ENCODE results near the gene CABLES2. TPM values are rescaled to one million over a fixed set of nuclear protein-coding genes. Genes with fewer than 3 reads are reported as not detected.

CABLES2 gene
- total RNA-seq, 2 donors from 2014 or later = 1.6 to 2.6 TPM

DNA sequence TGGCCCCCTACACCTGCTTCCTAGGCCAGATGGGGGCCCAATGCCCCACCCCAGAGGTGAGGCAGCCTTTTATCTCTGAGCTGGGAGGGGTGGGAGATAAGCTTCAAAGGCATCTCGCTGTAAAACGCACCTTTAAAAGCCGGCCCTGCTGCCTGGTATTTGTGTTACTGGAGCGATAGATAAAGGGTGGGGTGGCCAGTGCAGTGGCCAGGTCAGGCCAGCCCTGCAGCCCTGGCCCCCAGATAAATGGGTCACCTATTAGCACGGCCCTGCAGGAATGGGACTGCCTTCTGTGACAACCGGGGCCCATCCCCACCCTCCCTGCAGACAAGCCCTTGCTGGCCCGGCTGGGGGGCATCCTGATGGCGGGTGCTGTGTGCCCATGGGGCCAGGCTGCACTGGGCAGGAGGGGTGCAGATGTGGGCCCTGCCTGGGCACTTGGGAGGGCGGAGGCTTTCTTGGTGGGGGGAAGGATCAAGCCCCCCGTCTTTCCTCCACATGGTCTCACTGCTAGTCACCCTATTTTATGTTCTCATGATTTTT lies 23.3 kb upstream of the CABLES2 start:
- no peak for DNase-seq
- no peak overlapping the region for H3K4me3 ChIP-seq
- 20 to 54% methylated on average over 6 to 9 of the region's 10 CpGs for WGBS, 2 donors
- TF ChIP-seq, protein P1, sequence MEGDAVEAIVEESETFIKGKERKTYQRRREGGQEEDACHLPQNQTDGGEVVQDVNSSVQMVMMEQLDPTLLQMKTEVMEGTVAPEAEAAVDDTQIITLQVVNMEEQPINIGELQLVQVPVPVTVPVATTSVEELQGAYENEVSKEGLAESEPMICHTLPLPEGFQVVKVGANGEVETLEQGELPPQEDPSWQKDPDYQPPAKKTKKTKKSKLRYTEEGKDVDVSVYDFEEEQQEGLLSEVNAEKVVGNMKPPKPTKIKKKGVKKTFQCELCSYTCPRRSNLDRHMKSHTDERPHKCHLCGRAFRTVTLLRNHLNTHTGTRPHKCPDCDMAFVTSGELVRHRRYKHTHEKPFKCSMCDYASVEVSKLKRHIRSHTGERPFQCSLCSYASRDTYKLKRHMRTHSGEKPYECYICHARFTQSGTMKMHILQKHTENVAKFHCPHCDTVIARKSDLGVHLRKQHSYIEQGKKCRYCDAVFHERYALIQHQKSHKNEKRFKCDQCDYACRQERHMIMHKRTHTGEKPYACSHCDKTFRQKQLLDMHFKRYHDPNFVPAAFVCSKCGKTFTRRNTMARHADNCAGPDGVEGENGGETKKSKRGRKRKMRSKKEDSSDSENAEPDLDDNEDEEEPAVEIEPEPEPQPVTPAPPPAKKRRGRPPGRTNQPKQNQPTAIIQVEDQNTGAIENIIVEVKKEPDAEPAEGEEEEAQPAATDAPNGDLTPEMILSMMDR (IDR thresholded peaks at IDR 0.05) = no peak
- TF ChIP-seq POLR2A (IDR thresholded peaks at IDR 0.05) = no peak
- peaks cover 26% of the 10 kb centered on the region for H3K4me1 ChIP-seq
- H3K27ac ChIP-seq = no peak overlapping the region
- intact Hi-C loops (cut with DNase I) = no loop called here
- H3K27me3 ChIP-seq = no peaks in the 10 kb centered on the region
- H3K36me3 ChIP-seq (replicated peaks in 1 of 2; ENCODE audit: insufficient read depth in 1 of 2, low read depth in 2 of 2) = no peaks in the 10 kb centered on the region
- no peak for ATAC-seq
- H3K9me3 ChIP-seq = no peaks in the 10 kb centered on the region

DNA sequence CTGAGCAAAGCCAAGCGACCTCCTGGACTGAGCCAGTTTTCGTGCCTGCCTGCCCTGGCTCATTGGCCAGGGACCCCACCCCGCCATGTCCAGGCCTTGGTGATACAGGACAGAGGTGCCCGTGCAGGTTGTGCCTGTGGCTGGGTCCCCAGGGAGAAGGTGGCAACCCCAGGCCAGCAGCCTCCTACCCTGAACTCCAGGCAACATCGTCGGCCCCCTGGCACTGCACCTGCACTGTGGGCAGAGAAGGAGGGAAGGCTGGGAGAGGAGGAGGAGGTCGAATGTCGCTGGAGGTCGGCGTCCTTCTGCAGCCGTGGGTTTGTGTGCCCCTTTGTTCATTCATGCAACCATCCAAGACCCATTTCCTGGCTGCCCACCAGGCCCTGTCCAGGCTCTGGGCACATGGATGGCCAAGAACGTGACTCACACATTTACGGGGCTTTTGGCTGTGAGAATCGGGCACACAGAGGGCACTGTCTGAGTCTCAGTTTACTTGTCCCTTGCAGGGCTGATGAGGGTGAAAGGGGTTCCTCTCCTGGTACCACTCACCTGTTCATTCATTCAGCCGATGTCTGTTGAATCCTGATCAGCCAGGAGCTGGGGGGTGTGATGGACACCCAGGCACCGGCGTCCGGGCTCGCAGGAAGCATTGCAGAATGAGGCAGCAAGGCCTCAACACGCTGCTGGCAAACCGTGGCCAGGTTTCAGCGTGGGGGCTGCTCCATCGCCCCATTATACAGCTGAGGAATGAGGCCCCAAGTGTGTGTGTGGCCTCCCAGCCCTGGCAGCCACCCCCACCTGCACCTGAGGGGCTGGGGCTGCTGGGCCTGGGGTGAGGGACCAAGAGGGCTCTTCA lies 22.6 kb upstream of the CABLES2 start:
- no peaks in the 10 kb centered on the region for H3K9me3 ChIP-seq
- H3K4me3 ChIP-seq = no peak overlapping the region
- WGBS, 2 donors = 78 to 81% methylated on average over 5 to 23 of the region's 23 CpGs
- H3K27me3 ChIP-seq = no peaks in the 10 kb centered on the region
- intact Hi-C loops (cut with DNase I) = no loop called here
- H3K4me1 ChIP-seq = peaks cover 26% of the 10 kb centered on the region
- TF ChIP-seq, protein P1 (IDR thresholded peaks at IDR 0.05) = no peak
- TF ChIP-seq POLR2A (IDR thresholded peaks at IDR 0.05) = no peak
- DNase-seq (no peak), ATAC-seq (no peak)
- no peak overlapping the region for H3K27ac ChIP-seq
- H3K36me3 ChIP-seq (replicated peaks in 1 of 2; ENCODE audit: insufficient read depth in 1 of 2, low read depth in 2 of 2) = no peaks in the 10 kb centered on the region

DNA sequence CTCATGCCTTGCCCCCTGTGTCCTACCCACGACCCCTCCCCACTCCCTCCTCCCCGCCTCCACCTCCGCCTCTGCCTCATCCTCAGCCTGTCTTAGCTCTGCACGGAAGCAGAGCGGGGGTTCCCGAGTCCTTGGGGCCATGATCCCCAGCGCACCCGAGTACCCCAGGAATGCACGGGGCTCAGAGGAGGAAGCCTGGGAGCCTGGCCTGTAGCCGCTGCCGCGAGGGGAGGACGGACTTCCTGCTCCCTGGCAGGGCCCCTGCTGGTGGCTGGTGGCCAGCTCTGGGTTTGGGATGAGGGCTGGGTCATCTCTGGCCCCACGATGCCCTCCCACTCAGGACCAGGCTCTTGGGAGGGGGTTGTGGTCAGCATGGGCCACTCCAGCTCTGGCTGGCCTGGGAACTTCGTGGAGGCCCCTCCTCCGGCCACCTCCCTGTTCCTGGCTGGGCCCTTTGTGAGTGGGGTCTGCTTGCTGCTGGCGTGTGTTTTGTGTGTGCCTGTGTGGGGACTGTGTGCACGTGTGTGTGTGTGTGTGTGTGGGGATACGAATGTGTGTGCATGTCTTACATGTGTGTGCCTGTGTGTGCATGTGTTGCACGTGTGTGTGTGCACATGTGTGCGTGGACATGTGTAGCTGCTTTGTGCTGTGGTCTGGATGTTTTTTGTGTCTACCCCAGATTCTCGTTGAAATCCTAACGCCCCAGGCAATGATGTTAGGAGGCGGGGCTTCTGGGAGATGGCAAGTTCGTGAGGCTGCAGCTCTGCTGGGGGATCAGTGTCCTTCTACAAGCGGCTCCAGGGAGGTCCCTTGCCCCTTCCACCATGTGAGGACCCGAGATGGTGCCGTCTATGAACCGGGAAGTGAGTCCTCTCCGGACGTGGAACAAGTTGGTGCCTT lies 21.6 kb upstream of the CABLES2 start:
- Histone ChIP-seq H3K36me3 (replicated peaks in 1 of 2; ENCODE audit: insufficient read depth in 1 of 2, low read depth in 2 of 2) (no peaks in the 10 kb centered on the region), H3K4me3 (no peak overlapping the region), H3K27ac (peak overlapping the region; percentile 78 to 85 (median 82)), H3K27me3 (no peaks in the 10 kb centered on the region), H3K4me1 (peaks cover 26% of the 10 kb centered on the region), H3K9me3 (no peaks in the 10 kb centered on the region)
- WGBS, 2 donors = 66 to 81% methylated on average over 17 to 31 of the region's 31 CpGs
- intact Hi-C loops (cut with DNase I) = no loop called here
- ATAC-seq = no peak
- no peak for TF ChIP-seq POLR2A (IDR thresholded peaks at IDR 0.05)
- TF ChIP-seq, protein P1 (IDR thresholded peaks at IDR 0.05) = no peak
- DNase-seq = no peak

DNA sequence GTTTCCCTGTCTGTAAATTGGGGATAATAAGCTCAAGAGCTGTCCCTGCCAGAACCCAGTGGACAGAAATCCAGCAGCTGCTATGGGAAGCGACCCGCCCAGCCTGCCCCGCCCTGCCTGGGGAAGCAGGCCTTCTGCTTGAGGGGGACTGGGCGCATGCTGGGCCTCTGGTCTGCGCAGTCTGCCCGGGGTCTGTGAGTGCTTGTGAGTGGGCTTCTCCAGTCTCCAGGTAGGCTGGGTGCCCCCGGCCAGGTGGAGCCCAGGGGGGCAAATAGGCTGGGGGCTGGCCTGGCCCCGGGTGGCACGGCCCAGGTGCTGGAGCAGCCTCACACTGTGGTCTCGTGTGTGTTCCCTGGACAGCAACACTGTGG lies 20.9 kb upstream of the CABLES2 start:
- intact Hi-C loops (cut with DNase I) = no loop called here
- Histone ChIP-seq H3K4me1 (peaks cover 26% of the 10 kb centered on the region), H3K9me3 (no peaks in the 10 kb centered on the region), H3K27me3 (no peaks in the 10 kb centered on the region), H3K4me3 (no peak overlapping the region), H3K36me3 (replicated peaks in 1 of 2; ENCODE audit: insufficient read depth in 1 of 2, low read depth in 2 of 2) (no peaks in the 10 kb centered on the region), H3K27ac (peak overlapping the region; percentile 78 to 85 (median 82))
- no peak for ATAC-seq
- WGBS, 2 donors = 79% methylated on average over 10 of the region's 10 CpGs; no CpG with 5 or more reads in 1 of the 2 donors
- TF ChIP-seq, protein P1 (IDR thresholded peaks at IDR 0.05) = no peak
- no peak for TF ChIP-seq POLR2A (IDR thresholded peaks at IDR 0.05)
- DNase-seq = no peak
